HG03457 (cell line): ENCODE data around the gene JAK2.
"Not testable (repeated sequence)": the region's sequence is repeated elsewhere in the genome, so short reads cannot be mapped to it uniquely, and the experiment has no call there.

ENCODE experiments used
- ATAC-seq: cut with Tn5 transposase; IDR thresholded peaks from one replicate; pipeline ENCODE4 v1.9.1; 2021; ENCODE audit warnings: moderate number of reproducible peaks; ENCODE audit not compliant: unreplicated experiment

JAK2 gene

DNA sequence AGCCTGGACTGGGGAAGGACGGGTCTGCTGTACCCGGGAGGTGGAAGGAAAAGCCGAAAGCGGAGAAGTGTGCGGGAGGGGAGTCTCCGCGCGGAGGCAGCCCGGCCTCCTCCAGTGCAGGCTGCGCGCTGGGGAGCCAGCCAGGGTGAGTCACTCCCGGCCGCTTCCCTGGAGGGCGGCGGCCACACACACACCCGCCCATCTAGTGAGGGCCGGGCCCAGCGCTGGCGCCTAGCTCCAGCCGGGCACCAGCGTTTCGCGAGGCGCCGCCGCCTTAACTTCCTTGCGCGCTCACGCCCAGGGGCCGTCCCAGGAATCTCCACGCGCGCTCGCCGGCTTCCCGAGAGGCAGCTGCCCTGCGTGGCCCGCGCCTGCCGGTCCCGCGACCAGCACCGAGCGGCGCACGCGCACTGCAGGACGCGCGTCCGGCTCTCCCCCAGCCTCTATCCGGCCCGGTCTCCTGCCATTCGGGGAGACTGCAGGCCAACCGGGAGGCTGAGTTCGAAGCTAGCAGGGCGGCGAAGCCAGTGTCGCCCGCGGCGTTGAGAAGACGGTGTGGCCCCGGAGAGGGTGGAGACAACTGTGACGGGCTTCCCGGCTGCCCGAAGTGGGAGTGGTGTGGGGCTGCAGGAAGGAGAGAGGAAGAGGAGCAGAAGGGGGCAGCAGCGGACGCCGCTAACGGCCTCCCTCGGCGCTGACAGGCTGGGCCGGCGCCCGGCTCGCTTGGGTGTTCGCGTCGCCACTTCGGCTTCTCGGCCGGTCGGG is at the start of gene JAK2:
TSS of gene JAK2 (plus strand) at position 652 of the 765 bp plus-strand sequence. CDS start 36,716 bp downstream, outside the sequence.
- peak; percentile 58 for ATAC-seq

DNA sequence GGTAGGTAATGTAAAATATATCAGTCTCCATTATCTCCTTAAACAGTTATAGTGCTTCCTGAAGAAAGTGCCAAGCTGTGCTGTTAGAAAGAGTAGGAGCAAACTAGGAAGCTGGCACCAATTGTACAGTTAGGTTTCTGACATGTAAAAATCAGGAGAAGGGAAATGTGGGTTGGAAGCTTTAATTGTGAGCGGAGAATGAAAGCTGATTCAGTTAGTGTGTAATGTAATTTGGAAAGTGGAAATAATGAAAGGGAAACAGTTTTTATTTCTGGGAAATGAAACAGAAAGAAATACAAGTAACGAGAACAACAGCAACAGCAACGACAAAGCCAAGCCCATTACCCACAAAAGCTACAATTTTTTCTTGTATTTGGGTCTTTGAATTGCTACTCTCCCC is 48.8 kb upstream of the JAK2 start:
- ATAC-seq: no peak

- peak; percentile 46 for ATAC-seq
Observed at GRCh38 chr9:4936823-4937222, 48.2 kb upstream of the JAK2 start.

- no peak for ATAC-seq
Observed at GRCh38 chr9:4937446-4937845, 47.6 kb upstream of the JAK2 start.

GRCh38 chr9:4938496-4938895 is 46.6 kb upstream of the JAK2 start:
- no peak for ATAC-seq

DNA sequence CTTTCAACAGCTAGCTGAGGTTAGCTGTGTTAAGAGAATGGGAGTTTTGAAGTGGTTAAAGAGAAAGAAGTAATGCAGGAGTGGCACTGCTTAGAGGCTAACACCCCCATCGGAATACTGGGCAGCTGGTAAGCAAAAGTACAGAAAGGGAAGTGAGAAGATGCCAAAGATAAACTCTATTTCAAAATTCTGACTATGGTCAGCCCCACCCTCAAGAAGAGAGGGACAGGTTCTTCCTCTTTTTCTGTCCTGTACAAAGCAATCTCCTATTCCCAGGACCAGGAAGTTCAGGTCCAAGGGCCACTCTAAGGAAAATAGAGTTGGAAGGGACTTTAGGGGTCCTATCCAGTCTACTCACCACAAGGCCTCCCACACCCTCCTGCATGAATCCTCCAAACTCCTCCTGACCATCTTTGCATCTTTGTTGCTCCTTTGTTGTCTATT is 45.9 kb upstream of the JAK2 start:
- ATAC-seq: peak; percentile 67

- ATAC-seq: not testable (repeated sequence)
Observed at GRCh38 chr9:4942042-4942691, 42.9 kb upstream of the JAK2 start.

- no peak for ATAC-seq
Observed at GRCh38 chr9:4943346-4943745, 41.7 kb upstream of the JAK2 start.

DNA sequence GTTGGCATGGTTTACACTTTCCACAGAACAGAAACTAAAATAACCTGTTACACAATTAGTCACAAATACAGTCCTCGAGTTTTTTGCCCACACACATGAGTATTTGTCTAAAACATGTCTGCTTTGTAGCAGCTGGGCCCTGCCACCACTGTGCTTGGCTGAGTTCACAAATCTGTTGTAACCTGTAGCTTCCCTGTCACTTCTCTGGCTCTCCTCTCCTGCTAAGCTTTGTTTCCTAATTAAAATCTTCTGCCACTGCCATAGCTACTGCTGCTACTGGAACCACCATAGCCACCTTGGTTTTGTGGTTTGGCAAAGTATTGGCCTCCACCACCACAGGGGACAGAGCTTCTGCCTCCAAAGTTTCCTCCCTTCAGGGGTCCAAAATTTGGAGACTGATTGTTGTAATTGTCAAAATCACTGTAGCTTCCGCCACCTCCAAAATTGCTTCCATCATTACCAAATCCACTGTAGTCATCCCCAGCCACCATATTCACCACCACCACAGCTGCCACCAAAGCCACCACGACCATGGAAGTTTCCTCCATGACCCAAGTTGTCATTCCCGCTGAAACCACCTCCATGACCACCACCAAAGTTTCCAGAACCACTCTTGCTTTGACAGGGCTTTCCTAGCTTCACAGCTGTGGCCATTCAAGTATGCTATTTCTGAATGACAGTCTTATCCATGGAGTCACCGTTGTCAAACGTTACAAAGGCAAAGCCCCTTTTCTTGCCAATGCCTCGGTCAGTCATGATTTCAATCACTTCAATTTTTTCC is 40.5 kb upstream of the JAK2 start:
- not testable (repeated sequence) for ATAC-seq

GRCh38 chr9:4946937-4947336 is 38.1 kb upstream of the JAK2 start:
- ATAC-seq: no peak

DNA sequence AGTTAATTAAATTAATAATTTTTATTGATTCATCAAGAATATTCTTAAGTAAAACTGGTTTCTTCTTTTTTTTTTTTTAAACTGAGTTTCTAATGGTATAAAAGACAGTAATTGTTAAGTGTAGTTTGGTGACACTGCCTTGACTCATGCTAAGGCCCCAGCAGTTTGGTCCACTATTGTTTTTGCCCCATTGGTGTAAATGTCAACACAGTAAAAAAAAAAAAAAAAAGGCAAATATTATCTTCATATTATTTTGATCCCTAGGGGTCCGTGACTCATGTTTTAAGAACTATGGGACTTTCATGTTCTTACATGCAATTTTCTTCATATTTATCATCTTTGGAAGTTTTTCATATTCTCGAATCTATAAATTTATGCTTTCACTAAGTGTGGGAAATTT is 29.2 kb upstream of the JAK2 start:
- ATAC-seq: no peak

DNA sequence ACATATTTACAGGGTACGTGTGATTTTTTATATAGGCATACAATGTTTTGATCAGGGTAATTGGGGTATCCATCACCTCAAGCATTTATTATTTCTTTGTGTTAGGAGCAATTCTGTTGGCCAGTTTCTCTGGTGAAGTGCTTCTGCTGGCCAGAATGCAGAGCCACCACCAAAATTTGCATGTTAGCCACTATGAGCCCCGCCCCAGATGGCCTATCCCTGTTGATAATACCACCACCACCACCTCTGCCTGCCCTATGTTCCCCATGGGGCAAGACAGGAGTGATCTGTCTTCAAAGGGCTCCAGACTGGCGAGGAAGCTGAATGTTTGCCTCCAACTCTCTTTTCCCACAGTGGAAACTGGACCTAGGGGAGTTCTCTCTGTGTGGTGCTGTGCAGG is 26.0 kb upstream of the JAK2 start:
- no peak for ATAC-seq

GRCh38 chr9:4962085-4962484 is 23.0 kb upstream of the JAK2 start:
- ATAC-seq: no peak

DNA sequence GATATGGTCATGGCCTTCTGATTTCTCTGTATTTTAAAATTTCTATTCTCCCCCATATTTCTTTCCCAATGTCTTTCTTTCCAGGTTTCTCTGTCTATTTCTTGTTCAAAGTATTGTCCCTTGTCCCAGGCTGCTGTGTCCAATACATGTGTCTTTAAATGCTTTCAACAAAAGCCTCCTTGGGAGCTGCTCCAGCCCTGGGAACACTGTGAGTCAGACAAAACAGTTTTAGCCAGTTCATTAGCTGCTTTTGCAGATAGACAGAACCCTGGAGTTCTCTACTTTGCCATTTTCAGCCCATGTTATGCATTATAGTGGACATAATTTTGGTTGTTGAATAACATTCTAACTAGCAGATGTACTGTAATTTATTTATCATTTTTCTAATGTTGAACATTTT is 20.5 kb upstream of the JAK2 start:
- ATAC-seq: no peak

GRCh38 chr9:4965174-4965821 is 19.8 kb upstream of the JAK2 start:
- ATAC-seq: no peak

DNA sequence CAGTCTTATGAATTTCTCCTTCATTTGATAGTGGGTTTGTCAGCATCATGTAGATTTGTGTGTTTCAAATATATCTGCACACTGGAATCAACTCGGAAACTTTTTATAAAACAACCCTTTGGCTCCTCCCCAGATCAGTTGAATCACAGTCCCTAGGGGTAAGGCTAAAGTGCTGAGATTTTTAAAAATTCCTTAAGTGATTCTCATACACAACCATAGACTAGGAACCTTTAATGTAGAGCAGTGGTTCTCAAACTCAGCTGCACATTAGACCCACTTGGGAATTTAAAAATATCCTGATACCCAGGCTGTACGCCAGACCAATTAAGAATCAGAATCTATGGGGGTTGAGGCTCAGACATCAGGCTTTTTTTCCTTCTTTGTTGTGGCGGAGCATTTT is 17.5 kb upstream of the JAK2 start:
- no peak for ATAC-seq

GRCh38 chr9:4969130-4969529 is 15.9 kb upstream of the JAK2 start:
- ATAC-seq: no peak

DNA sequence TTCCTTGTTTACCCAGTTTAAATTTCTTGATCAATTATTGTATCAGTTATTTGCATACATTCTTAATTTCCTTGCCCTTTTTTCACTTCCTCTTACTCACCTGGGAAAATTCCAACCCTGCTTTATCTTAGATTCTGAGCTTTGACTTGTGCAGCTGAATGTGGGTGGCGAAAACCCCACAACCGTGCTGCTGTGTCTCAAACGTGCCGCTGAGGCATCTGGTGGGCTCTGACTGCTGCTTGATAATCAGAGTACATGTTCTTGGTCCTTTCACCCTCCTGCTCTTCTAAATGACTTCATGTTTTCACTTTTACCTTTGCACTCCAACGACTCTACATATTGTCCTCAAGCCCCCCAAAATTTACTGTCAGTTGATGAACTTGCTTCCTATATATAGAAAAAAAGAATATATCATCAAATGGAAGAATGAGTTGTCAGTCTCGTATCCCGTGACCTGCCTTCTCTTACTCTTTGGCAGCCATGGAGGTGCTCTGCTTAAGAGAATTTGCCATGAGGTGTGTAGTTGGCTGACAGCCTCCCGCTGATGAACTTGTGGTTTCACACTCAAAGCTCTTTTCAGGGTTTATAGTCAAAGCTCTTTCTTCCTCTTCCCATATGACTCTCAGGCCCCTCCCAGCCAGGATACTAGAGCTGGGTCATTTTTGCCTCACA is 14.0 kb upstream of the JAK2 start:
- ATAC-seq: peak; percentile 65

DNA sequence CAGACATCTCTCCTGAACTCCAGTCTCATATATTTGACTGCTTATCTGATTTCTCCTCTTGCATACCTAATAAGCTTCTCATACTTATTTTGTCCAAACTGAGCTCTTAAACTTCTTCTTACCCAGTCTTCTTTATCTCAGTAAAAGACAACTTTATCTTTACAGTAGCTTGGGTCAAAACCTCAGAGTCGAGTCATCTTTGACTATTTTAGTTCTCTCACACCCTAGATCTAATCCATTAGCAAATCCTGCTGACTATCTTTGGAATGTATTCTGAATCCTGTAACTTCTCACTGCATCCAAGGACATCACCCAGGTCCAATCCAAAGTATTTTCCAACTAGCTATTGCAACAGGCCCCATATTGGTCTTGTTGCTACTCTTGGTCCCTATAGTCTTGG is 11.8 kb upstream of the JAK2 start:
- no peak for ATAC-seq

GRCh38 chr9:4973902-4974301 is 11.2 kb upstream of the JAK2 start:
- no peak for ATAC-seq

DNA sequence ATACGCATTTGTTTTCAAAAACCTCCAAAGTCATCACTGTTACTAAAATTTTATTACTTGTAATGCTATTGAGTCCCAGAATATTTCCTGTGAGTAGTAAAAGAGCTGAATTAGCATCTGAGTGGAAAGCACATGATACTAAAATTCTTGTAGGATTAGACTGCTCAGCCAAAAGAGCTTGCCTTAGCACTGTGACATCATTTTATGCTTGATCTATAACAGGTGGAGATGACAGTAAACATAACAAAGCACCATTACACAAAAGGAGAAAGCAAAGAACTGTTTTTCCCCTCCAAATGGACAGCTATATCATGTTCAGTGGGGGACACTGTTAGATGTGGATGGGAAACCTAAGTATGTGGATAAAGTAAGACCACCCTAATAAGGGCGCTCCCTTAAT is 5.8 kb upstream of the JAK2 start:
- no peak for ATAC-seq
